KG1 (cell line): ENCODE data around the gene LRP1B.

Experiments
- DNase-seq: peaks from one replicate; lab custom pipeline; 2025; lab: John Stamatoyannopoulos, UW

The LRP1B gene

DNA sequence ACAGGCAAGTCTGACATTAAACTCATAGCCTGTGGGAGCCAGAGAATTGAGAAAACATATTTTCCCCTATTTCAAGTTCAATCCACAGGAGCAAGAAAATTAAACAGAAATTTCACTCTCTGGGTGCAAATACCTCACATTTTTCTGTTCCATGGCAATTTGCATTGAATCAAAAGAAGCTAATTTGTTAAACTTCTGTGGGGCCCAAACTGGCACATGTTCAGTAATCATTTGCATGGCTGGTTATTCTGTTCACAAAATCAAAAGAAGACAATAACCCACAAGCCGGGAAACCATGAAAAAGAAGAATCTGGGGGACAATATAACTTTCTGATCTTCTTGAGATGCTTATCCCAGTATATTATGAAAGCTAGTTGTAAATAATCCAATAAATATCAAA is 363.1 kb downstream of the LRP1B start:
- DNase-seq = no peak

DNA sequence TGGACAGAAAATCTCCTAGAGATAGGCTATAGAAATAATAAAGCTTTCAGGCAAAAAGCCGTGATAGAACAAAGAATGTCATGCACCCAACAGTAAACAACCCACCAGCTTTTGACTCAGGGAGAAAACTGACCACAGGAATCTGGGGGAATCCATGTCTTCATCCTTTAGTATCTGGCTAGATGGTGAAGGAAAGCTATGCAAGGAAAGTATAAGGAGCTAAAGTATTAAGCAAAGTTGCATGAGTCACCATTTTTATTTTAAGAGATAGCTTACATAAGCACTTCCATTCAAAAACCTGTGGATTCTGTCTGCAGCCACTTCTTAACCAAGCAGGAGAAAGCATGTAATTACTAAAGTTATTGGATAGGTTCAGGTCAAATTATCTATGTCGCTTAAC is 363.8 kb downstream of the LRP1B start:
- no peak for DNase-seq

DNA sequence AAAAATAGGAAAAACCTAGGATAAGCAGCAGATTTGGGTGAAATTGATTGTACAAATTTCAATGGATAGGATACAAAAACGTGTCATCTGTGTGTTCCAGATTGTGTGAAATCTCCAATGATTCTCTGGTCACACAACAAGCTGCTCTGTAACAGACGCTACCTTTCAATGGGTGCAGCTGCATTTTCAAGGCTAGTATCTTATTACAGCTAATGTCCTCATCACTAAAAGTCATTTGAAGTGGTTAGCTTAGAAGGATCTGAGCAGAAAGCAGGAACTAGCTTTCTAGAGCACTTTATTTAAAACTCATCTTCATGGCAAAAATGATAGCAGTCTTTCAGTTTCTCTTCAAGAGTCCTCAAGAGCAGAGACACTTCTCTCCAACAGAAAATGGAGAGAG is 364.6 kb downstream of the LRP1B start:
- no peak for DNase-seq

DNA sequence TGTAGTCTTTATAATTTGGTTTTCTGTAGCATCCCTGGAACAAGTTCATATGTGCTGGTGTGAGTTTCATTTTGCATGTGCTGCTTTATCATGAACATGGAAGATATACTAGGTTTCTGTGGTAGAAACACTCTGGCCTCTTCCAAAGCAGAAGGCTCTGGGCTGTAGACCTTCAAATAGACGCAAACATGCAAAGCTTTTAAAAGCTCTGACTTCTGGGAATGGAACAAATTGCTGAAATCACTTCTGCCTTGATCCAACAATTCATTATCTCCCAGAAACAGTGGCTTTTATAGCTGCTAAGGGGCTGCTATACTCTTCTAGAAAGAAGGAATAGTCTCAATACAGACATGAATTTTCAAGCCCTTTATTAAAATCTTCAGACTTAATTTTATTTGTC is 382.2 kb downstream of the LRP1B start:
- DNase-seq = no peak

DNA sequence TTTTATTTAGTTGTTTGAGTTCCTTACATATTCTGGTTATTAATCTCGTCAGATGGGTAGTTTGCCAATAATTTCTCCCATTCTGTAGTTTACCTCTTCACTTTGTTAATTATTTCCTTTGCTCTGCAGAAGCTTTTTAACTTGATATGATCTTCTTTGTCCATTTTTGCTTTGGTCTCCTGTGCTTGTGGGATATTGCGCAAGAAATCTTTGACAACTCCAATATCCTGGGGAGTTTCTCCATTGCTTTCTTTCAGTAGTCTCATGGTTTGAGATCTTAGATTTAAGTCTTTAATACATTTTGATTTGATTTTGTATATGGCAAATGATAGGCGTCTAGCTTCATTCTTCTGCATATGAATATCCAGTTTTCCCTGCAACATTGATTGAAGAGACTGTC is 389.2 kb downstream of the LRP1B start:
- no peak for DNase-seq

DNA sequence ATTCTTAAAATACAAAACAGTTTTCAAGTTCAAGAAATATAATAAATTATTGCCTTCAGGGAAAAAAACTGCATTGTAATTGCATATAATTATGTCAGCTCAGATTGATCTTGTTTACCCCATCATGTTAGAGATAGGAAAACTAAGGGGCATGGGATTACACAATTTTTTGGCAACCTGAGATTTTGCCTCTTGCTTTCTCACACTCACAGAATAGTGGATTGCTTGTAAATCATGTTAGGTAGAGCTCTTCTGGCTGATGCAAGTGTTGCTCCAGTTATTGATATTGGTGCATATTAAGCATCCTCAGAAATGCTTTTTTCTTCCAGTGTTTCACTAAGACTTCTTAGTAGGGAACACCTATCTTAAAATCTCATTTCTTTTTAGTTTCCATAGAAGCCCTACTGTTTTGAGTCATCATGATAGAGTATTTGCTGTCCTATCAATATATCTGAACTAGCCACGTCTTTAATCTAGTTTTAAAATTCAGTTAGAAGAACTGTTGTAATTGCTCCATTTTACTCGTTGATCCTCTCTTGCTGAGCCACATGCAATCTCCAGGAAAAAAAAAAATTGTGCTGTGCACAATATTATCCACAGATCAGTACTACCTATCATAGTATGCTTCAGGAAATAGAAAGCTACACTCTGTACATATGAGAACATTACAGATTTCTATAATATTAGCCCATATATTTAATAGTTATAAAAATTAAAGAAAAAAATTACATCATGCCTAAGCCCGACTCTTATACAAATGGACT is 393.1 kb downstream of the LRP1B start:
- DNase-seq = no peak

DNA sequence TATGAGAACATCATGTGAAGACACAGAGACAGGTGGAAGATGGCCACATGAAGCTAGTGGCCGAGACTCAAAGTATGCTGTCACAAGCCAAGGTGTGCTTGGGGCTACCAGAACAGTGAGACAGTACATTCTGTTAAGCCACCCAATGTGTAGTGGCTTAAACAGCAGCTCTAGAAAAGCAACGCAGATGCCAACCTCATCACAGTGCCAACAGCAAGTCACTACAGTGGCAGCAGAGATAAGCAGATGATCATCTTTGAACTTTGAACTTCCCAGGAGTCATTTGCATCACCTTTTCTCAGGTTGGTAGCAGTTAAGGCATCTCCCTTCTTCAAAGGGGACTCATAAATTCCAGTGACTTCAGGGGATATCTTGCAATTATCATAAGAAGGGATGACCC is 394.4 kb downstream of the LRP1B start:
- DNase-seq = no peak

DNA sequence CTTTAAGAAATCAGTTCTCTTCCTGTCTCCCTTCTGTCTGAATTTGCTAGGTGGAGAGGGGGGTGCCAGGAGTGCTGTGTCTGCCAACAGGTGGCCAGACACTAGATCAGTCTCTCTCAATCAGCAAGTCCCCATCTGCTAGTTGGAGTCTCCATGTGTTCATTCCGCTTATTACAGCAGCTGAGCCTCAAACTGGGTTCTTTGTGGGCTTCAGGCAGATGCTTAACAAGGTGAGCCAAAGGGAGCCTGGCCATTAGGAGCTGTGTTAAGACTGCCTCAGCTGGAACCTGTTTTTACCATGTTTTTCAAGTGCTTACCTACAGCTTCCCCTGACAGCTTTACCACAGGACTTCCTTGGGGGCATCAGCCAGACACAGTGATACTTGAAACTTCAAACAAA is 401.9 kb downstream of the LRP1B start:
- no peak for DNase-seq

DNA sequence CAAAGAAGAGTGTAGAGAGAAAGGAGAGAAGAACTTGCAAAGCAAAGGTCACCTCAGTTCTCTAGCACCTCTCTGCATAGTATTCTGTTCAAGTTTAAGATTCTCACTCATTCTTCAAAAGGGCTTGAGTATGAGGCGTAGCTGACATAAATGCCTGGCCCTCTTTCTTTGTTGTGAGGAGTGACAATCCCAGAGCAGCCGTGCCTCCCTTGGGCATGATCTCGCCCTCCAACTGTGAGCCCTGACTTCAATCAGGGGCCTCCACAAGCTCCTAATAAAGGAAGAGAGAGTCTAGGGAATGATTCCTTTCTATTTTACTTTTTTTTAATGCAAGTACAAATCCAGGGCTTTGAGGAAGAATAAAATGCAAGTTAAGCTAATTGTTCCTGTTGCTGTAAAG is 402.7 kb downstream of the LRP1B start:
- no peak for DNase-seq

DNA sequence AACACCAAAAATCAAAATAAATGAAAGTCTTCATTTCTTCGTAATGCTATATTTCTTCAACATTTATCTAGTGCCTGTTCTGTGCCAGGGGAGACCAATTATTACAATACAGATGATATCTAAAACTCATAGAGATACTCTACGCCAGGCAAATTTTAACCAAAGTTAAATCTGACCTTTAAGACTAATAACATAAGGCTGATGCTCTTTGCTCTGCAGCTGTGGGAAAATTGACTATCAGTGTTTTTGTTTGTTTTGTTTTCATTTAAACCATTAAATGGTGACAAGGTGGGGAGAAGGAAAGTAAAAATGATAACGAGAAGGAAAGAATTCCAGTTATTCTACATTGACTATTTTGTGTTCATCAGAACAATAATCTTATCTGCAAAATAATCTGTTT is 406.4 kb downstream of the LRP1B start:
- DNase-seq = no peak

DNA sequence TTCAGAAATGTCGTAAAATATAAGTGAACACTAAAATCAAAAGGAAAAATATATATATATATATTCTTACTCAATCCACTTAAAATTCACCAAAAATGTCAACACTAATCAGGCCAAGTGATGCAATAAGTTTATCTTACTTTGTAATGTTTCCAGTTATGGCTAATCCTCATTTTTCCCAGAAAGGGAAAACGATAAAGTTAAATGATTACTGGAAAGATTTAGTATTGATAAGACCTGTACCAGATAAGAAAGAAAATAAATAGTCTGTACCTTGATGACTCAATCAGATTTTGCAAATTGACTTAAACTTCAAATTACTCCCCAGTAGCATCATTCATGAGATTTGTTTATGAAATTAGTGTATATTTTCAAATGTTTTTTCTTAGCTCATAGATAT is 407.0 kb downstream of the LRP1B start:
- no peak for DNase-seq

DNA sequence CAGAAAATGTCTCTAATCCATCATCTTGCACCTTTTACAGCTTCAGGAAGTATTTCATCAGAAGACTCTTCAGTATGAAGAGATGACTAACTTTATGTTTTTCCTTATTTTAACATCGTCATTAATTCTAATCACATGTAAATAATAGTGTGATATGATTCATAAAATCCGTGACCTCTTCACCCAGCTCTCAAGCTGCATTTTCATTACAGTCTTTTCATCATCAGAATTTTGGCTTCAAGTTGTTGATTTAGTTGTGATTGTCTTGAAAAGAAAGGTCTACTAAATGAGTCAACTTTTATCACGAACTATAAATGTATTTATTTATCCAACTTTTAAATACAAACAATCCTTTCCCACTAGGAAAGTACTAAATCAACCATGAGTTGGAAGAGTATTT is 410.3 kb downstream of the LRP1B start:
- no peak for DNase-seq

DNA sequence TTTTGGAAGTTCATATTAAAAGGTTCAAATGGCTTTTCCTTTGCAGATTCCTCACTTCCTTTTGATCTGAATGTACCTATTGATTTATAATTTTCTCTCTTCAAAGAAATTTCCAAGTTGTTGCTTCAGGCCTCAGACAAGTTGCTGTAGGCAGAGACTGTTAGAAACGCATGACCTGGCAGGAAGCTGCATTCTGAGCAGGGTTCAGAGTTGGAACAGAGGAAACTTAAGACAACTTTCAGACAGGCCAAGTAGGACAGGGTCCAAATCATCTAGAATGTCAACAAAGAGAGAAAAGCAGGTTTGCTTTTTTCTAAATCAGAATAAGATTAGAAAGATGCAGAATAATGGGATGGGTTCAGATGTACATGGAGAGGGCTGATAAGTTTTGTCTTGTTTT is 416.3 kb downstream of the LRP1B start:
- DNase-seq = no peak

DNA sequence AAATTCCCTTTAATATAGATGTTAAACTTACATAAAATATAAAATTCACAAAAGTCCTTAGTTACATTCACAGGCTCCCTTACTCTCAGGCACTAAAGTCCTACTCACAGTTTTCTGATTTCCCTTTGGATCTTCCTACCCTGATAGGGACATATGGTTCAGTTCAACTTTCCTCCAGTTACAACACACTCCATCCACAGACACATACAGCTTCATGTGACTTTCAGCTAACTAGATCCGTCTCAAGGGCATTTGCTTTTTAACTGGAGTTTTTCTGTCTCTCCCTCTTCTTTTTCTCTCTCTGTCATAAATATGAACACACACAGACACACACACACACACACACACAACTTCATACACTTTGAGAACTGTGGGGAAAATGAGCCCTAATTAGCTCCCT is 419.2 kb downstream of the LRP1B start:
- DNase-seq = no peak

DNA sequence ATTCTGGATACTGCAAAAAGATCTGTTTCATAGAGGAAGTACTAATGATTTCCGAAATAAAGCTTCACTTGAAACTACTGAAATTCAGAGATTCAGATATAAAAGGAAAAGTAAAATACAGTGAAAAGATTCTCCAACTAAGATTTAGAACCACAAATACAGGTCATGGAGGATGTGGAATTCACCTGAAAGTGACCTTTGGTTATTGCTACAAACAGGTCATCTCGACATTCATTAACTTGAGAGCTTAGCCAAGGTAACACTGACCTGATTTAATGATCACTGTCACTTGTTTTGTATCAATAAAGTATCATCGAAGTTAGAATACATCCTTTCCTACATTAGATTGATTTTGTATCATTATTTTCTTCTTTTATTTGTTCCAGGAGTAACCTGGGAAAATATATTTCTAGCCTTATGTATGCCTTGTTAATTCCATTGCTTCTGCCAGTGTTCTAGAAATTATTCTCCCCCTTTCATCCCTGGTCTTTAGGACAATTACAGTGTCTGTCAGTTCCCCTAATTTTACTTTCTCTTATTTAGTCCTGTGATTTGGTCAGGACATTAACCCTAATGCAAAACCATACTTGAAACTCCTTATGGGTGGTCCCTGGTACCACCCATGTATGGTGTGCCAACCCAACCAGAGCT is 420.1 kb downstream of the LRP1B start:
- no peak for DNase-seq

DNA sequence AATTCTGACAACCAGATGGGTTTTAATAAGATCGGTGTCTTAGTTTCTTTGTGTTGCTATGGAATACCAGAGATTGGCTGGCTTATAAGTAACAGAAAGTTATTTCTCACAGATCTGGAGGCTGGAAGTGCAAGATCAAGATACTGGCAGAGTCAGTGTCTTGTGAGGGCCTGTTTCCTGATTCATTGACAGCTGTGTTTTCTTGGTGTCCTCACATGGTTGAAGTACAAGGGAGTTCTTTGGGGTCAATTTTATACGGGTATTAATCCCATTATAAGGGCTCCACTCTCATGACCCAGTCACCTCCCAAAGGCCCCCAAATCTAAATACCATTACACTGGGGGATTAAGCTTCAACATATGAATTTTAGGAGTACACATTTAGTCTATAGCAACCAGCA is 421.1 kb downstream of the LRP1B start:
- DNase-seq = no peak

DNA sequence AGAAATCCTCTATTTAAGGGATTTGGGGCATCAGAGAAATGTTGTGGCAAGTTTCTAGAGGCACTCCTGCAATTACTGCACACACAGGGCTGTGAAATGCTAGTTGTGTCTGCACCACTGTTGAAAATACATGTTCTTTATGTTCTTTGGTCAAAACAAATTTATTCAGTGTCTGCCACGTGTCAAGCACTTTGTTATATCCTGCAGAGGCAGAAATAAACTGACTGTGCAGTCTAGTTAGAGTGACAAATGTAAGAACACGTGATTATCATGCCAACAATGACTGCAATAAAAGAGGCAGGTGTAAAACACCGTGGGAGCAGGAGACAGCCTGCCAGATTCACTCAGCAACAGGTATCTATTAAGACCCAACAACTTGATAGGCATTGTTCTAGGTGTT is 423.3 kb downstream of the LRP1B start:
- DNase-seq = no peak

DNA sequence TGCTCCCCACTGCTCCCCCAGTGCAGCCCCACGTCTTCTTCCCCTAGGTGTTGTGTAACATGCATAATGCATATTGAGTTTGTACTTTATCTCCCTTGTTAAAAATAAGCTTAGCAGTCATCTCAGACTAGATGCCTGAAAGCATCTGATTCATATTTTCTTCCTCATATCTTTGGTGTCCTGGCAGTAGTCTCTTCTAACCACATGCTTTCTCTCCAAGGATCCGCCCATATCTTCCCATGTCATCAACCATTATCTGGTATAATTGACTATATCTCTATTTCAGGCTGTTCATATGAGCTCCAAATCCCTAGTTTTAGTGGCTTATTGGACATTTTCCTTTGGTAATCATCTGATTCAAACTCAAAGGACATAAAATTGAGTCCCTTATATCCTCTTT is 426.3 kb downstream of the LRP1B start:
- DNase-seq = no peak

DNA sequence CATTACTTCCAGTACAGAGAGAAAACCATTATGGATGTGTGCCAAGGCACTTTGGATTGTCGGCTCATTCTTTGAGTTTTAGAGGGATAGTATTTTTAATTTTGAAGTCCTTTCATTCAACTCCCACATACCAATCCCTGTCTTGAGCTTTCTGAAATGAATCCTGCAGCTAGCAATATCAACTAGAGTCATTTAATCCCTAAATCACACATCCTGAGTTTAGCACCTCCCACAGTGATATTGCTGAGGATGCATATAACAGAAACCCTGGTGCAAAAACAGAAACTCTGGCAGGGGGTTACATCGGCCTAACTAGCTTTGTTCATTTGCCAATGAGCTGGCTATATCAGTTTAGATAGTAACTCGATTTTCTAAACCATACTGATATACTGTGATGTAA is 427.3 kb downstream of the LRP1B start:
- no peak for DNase-seq

DNA sequence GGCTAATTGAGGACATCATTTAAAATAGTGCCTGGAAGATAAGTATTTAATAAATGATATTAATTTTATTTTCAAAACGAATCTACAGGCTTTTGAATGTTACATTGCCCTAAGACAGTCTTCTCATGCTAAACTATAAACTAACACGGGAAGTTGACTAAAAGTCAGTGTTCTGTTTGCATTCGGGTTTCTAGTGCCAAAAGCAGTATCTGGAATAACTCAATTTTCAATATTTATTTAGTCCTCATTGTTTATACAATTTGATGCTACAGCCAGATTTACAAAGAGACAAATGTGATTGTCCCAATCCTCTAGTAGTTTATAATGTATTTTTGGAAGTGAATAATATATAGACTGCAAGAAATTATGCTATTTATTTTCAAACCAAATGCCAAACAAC is 429.2 kb downstream of the LRP1B start:
- no peak for DNase-seq

DNA sequence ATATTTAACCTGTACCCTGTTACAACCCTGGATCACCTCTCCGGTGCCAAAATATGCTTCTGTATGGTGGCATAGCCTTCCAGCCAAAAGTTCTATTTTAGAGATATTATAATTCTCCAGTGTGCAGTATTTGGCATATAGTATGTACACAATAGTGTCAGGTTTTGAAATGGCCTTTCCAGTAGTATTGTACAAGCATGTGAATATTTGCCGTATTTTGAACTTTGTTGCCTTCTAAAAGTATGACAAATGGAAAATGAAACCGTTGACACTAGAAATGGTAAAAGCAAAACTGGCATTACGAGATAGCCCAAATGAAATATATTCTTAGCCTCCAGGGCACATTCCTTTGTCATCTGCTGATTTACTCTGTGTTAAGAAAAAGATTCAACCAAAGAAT is 431.2 kb downstream of the LRP1B start:
- no peak for DNase-seq

DNA sequence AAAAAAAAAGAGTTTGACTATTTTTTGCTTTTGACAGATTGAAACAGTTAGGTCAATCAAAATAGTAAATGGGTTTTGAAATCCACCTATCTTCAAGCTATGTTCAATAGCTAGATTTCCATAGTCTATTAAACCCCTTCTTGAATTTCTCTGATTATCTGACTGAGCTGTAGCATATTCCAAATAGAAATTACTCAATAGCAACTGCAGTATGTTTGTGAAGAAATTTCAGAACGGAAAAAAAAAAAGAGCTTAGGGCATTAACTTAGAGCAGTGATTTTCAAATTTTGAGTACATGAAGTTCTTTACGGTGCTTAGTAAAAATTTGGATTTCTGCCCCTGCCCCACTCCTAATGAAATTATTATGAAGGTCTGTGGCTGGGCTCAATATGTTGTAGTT is 432.3 kb downstream of the LRP1B start:
- no peak for DNase-seq

DNA sequence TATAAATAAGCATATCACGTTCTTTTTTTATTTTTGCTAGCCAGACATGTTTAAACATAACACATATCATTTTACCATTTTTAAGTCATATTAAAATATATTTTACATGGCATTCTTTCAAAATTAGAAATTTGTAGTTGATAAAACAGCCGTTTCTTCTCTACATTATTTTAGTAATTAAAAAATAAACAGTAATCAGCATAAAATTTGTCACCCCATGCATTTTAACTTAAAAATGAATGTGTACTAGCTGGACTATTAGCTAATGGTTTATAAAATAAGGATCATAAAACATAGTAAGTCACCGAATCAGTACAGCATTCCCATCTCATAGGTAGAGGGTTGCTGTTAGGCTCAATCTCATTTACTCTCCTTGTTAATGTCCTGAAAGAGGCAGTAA is 433.8 kb downstream of the LRP1B start:
- no peak for DNase-seq

DNA sequence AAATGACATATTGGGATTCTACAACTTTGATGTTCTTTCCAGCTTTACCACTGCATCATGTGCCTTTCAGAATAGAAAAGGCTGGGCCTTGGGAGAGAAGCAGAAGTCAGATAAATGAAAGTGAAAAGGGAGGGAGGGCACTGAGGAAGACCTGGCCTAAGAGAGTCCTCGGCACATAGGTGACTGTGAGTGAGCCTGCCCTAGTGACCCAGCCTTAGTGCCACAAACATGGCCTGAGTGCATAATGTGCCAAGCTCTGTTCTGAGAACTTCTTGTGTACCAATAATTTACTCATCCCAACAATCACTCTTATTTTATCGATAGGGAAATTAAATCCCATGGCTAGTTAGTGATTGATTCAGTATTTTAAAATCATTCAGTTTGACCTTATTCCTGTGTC is 436.6 kb downstream of the LRP1B start:
- DNase-seq = no peak
